ENCODE measurements around the gene SEPTIN11.
A peak's percentile ranks its signal among the peaks of the same experiment; 100 is the strongest.

The SEPTIN11 gene

GRCh38 chr4:76949276-76950051, at the start of gene SEPTIN11:
Gene SEPTIN11 (plus strand): TSS chr4:76949752. CDS start chr4:76949904, 152 bp downstream.
- ATAC-seq (replicated peaks; ENCODE audit: extremely low read depth, poor library complexity, severe bottlenecking) = peak; percentile 83
- peak; percentile 76 to 79 for DNase-seq (ENCODE audit: low spot score in 2 of 2)
- Mint-ChIP-seq H3K9me3 (no peaks in the 10 kb centered on the region), H3K27ac (ENCODE audit: low read depth) (peak within 1 kb of the TSS; percentile 84), H3K27me3 (no peaks in the 10 kb centered on the region), H3K4me3 (peak within 1 kb of the TSS; percentile 88), H3K4me1 (peaks cover 25% of the 10 kb centered on the region), H3K36me3 (ENCODE audit: insufficient read depth) (peaks cover 12% of the 10 kb centered on the region)

- no peak for ATAC-seq (replicated peaks; ENCODE audit: extremely low read depth, poor library complexity, severe bottlenecking)
Measured at GRCh38 chr4:76902233-76902890, 47.2 kb upstream of the SEPTIN11 start.

GRCh38 chr4:76904646-76905190, 44.8 kb upstream of the SEPTIN11 start:
- no peaks in the 10 kb centered on the region for H3K9me3 Mint-ChIP-seq
- no peaks in the 10 kb centered on the region for H3K4me1 Mint-ChIP-seq
- no peak overlapping the region for H3K27ac Mint-ChIP-seq (ENCODE audit: low read depth)
- DNase-seq (ENCODE audit: low spot score in 2 of 2) = no peak
- no peaks in the 10 kb centered on the region for H3K36me3 Mint-ChIP-seq (ENCODE audit: insufficient read depth)
- H3K27me3 Mint-ChIP-seq = peaks cover 9% of the 10 kb centered on the region
- ATAC-seq (replicated peaks; ENCODE audit: extremely low read depth, poor library complexity, severe bottlenecking) = no peak
- no peak overlapping the region for H3K4me3 Mint-ChIP-seq

More at GRCh38 chr4:76902233-76902890, 47.2 kb upstream of the SEPTIN11 start:
- Mint-ChIP-seq H3K4me3 (no peak overlapping the region), H3K9me3 (no peaks in the 10 kb centered on the region), H3K27me3 (no peaks in the 10 kb centered on the region), H3K27ac (ENCODE audit: low read depth) (no peak overlapping the region), H3K4me1 (peaks cover 13% of the 10 kb centered on the region), H3K36me3 (ENCODE audit: insufficient read depth) (no peaks in the 10 kb centered on the region)
- no peak for DNase-seq (ENCODE audit: low spot score in 2 of 2)

GRCh38 chr4:76905521-76905920, 44.0 kb upstream of the SEPTIN11 start:
- H3K9me3 Mint-ChIP-seq = no peaks in the 10 kb centered on the region

GRCh38 chr4:76909711-76910110, 39.8 kb upstream of the SEPTIN11 start:
- Mint-ChIP-seq H3K27ac (ENCODE audit: low read depth) (no peak overlapping the region), H3K4me3 (no peak overlapping the region), H3K36me3 (ENCODE audit: insufficient read depth) (no peaks in the 10 kb centered on the region), H3K9me3 (no peaks in the 10 kb centered on the region), H3K27me3 (peaks cover 24% of the 10 kb centered on the region), H3K4me1 (no peaks in the 10 kb centered on the region)
- ATAC-seq (replicated peaks; ENCODE audit: extremely low read depth, poor library complexity, severe bottlenecking) (no peak), DNase-seq (ENCODE audit: low spot score in 2 of 2) (no peak)

More at GRCh38 chr4:76905521-76905920, 44.0 kb upstream of the SEPTIN11 start:
- peaks cover 15% of the 10 kb centered on the region for H3K27me3 Mint-ChIP-seq
- no peak overlapping the region for H3K27ac Mint-ChIP-seq (ENCODE audit: low read depth)
- no peaks in the 10 kb centered on the region for H3K4me1 Mint-ChIP-seq
- no peak for ATAC-seq (replicated peaks; ENCODE audit: extremely low read depth, poor library complexity, severe bottlenecking)
- no peak overlapping the region for H3K4me3 Mint-ChIP-seq
- H3K36me3 Mint-ChIP-seq (ENCODE audit: insufficient read depth) = no peaks in the 10 kb centered on the region
- no peak for DNase-seq (ENCODE audit: low spot score in 2 of 2)

GRCh38 chr4:76920715-76921114, 28.8 kb upstream of the SEPTIN11 start:
- H3K9me3 Mint-ChIP-seq = no peaks in the 10 kb centered on the region
- no peaks in the 10 kb centered on the region for H3K4me1 Mint-ChIP-seq
- H3K4me3 Mint-ChIP-seq = no peak overlapping the region
- H3K27me3 Mint-ChIP-seq = no peaks in the 10 kb centered on the region
- ATAC-seq (replicated peaks; ENCODE audit: extremely low read depth, poor library complexity, severe bottlenecking) = no peak
- no peak for DNase-seq (ENCODE audit: low spot score in 2 of 2)
- no peak overlapping the region for H3K27ac Mint-ChIP-seq (ENCODE audit: low read depth)
- H3K36me3 Mint-ChIP-seq (ENCODE audit: insufficient read depth) = no peaks in the 10 kb centered on the region

- Mint-ChIP-seq H3K4me1 (no peaks in the 10 kb centered on the region), H3K4me3 (no peak overlapping the region), H3K27ac (ENCODE audit: low read depth) (no peak overlapping the region), H3K9me3 (no peaks in the 10 kb centered on the region), H3K36me3 (ENCODE audit: insufficient read depth) (no peaks in the 10 kb centered on the region), H3K27me3 (no peaks in the 10 kb centered on the region)
- DNase-seq (ENCODE audit: low spot score in 2 of 2) (no peak), ATAC-seq (replicated peaks; ENCODE audit: extremely low read depth, poor library complexity, severe bottlenecking) (no peak)
Measured at GRCh38 chr4:76923619-76924357, 25.8 kb upstream of the SEPTIN11 start.

GRCh38 chr4:76926841-76927240, 22.7 kb upstream of the SEPTIN11 start:
- Mint-ChIP-seq H3K36me3 (ENCODE audit: insufficient read depth) (no peaks in the 10 kb centered on the region), H3K4me3 (no peak overlapping the region), H3K27ac (ENCODE audit: low read depth) (no peak overlapping the region), H3K27me3 (peaks cover 9% of the 10 kb centered on the region), H3K4me1 (no peaks in the 10 kb centered on the region), H3K9me3 (no peaks in the 10 kb centered on the region)
- DNase-seq (ENCODE audit: low spot score in 2 of 2) (no peak), ATAC-seq (replicated peaks; ENCODE audit: extremely low read depth, poor library complexity, severe bottlenecking) (no peak)

GRCh38 chr4:76930685-76931084, 18.9 kb upstream of the SEPTIN11 start:
- ATAC-seq (replicated peaks; ENCODE audit: extremely low read depth, poor library complexity, severe bottlenecking) = no peak
- H3K36me3 Mint-ChIP-seq (ENCODE audit: insufficient read depth) = no peaks in the 10 kb centered on the region
- H3K27ac Mint-ChIP-seq (ENCODE audit: low read depth) = no peak overlapping the region
- no peaks in the 10 kb centered on the region for H3K9me3 Mint-ChIP-seq
- no peaks in the 10 kb centered on the region for H3K4me1 Mint-ChIP-seq
- H3K27me3 Mint-ChIP-seq = peaks cover 12% of the 10 kb centered on the region
- no peak overlapping the region for H3K4me3 Mint-ChIP-seq
- DNase-seq (ENCODE audit: low spot score in 2 of 2) = no peak

GRCh38 chr4:76931087-76931486, 18.5 kb upstream of the SEPTIN11 start:
- Mint-ChIP-seq H3K27ac (ENCODE audit: low read depth) (no peak overlapping the region), H3K4me3 (no peak overlapping the region), H3K4me1 (no peaks in the 10 kb centered on the region), H3K36me3 (ENCODE audit: insufficient read depth) (no peaks in the 10 kb centered on the region), H3K27me3 (peaks cover 12% of the 10 kb centered on the region), H3K9me3 (no peaks in the 10 kb centered on the region)
- ATAC-seq (replicated peaks; ENCODE audit: extremely low read depth, poor library complexity, severe bottlenecking) (no peak), DNase-seq (ENCODE audit: low spot score in 2 of 2) (no peak)

- DNase-seq (ENCODE audit: low spot score in 2 of 2) = no peak
- Mint-ChIP-seq H3K4me3 (no peak overlapping the region), H3K27me3 (peaks cover 12% of the 10 kb centered on the region), H3K36me3 (ENCODE audit: insufficient read depth) (no peaks in the 10 kb centered on the region), H3K4me1 (no peaks in the 10 kb centered on the region), H3K9me3 (no peaks in the 10 kb centered on the region), H3K27ac (ENCODE audit: low read depth) (no peak overlapping the region)
- ATAC-seq (replicated peaks; ENCODE audit: extremely low read depth, poor library complexity, severe bottlenecking) = no peak
Measured at GRCh38 chr4:76931576-76932276, 17.8 kb upstream of the SEPTIN11 start.

GRCh38 chr4:76939184-76939583, 10.4 kb upstream of the SEPTIN11 start:
- ATAC-seq (replicated peaks; ENCODE audit: extremely low read depth, poor library complexity, severe bottlenecking) = no peak
- DNase-seq (ENCODE audit: low spot score in 2 of 2) = no peak
- H3K27me3 Mint-ChIP-seq = peaks cover 8% of the 10 kb centered on the region
- H3K9me3 Mint-ChIP-seq = peaks cover 9% of the 10 kb centered on the region
- no peaks in the 10 kb centered on the region for H3K4me1 Mint-ChIP-seq
- no peaks in the 10 kb centered on the region for H3K36me3 Mint-ChIP-seq (ENCODE audit: insufficient read depth)
- H3K27ac Mint-ChIP-seq (ENCODE audit: low read depth) = no peak overlapping the region
- no peak overlapping the region for H3K4me3 Mint-ChIP-seq
